ENCODE results near the gene CYP2C19. TPM values are rescaled to one million over a fixed set of nuclear protein-coding genes. Genes with fewer than 3 reads are reported as not detected.
A peak's percentile ranks its signal among the peaks of the same experiment; 100 is the strongest.
"Not testable (repeated sequence)": the region's sequence is repeated elsewhere in the genome, so short reads cannot be mapped to it uniquely, and the experiment has no call there.

The CYP2C19 gene
- total RNA-seq (2014; rRNA removed; shearing (Covaris generic)): 0.12 and 0.29 TPM in 2 replicates

DNA sequence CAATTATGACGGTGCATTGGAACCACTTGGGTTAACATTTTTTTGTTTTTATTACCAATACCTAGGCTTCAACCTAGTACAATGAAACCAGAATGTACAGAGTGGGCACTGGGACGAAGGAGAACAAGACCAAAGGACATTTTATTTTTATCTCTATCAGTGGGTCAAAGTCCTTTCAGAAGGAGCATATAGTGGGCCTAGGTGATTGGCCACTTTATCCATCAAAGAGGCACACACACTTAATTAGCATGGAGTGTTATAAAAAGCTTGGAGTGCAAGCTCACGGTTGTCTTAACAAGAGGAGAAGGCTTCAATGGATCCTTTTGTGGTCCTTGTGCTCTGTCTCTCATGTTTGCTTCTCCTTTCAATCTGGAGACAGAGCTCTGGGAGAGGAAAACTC, at the start of gene CYP2C19:
CYP2C19 (plus strand) TSS at position 289 of the 400 bp plus-strand sequence; CDS start at position 314, 25 bp downstream.
- DNase-seq (ENCODE audit: low read depth): no peak

DNA sequence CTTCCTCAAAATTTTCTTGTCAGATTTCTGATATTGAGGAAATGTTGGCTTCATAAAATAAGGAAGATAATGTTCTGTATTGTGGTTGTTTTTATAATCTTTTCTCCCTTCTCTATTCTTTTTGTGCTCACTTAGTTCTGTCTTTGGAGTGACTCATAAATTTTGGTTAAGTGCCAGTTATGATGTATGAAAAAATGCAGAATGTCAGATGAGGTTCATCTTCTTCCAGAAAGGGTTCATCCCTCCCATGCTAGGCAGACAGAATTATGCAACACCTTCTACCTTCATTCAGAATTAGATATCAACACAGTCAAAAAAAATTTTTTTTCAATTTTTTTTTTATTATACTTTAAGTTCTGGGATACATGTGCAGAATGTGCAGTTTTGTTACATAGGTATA, 36.6 kb upstream of the CYP2C19 start:
- DNase-seq (ENCODE audit: low read depth): peak; percentile 1

DNA sequence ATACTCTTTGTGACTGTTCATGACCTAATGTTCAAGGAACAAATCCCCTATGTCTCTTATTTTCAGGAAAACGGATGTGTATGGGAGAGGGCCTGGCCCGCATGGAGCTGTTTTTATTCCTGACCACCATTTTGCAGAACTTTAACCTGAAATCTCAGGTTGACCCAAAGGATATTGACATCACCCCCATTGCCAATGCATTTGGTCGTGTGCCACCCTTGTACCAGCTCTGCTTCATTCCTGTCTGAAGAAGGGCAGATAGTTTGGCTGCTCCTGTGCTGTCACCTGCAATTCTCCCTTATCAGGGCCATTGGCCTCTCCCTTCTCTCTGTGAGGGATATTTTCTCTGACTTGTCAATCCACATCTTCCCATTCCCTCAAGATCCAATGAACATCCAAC, 27.3 kb upstream of the CYP2C19 start:
- DNase-seq (ENCODE audit: low read depth): no peak

DNA sequence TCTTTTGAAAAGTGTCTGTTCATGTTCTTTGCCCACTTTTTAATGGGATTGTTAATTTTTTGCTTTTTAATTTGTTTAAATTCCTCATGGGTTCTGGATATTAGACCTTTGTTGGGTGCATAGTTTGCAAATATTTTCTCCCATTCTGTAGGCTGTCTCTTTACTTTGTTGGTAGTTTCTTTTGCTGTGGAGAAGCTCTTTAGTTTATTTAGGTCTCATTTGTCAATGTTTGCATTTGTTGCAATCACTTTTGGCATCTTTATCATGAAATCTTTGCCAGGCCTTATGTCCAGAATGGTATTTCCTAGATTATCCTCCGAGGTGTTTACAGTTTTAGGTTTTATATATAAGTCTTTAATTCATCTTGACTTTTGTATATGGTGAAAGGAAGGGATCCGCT, 23.9 kb upstream of the CYP2C19 start:
- DNase-seq (ENCODE audit: low read depth): no peak

DNA sequence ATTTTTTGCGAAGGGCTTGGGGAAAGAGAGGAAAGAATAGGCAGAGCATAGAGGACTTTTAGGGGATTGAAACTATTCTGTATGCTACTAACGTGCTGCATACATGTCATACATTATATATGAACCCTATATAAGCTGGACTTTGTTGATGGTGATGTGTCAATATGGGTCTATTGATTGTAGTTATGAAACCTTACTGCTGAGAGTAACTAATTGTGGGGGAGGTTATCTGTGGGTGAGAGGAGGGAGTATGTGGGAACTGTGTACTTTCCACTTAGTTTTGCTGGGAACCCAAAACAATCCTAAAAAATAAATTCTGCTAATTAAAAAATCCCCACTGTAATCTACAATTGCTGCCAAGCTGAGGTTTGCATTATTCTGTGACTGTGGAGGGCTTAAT, 15.3 kb upstream of the CYP2C19 start:
- no peak for DNase-seq (ENCODE audit: low read depth)

DNA sequence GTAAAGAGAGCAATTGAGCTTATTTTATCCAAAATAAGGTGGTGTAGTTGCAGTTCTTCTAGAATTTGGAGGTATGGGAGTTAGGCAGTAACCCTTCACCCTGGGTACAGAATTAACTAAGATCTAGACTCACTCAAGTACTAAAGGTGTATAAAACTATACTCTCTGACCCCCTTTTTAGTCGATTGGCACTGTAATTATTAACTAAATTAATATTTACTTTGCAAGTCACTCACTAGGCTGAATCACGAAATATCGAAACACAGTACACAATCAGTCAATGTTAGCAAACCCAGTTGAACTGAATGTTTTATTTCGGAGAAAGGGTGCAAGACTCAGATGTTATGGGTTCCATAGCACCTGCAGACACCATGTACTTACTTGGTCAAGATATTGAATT, 14.6 kb upstream of the CYP2C19 start:
- DNase-seq (ENCODE audit: low read depth): no peak

DNA sequence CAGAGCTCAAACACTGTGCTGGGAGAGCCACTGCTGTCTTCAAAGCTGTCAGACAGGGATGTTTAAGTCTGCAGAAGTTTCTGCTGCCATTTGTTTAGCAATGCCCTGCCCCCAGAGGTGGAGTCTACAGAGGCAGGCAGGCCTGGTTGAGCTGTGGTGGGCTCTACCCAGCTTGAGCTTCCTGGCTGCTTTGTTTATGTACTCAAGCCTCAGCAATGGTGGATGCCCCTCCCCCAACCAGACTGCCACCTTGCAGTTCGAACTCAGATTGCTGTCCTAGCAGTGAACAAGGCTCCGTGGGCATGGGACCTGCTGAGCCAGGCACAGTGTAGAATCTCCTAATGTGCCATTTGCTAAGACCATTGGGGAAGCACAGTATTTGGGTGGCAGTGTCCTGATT, 4.6 kb upstream of the CYP2C19 start:
- DNase-seq (ENCODE audit: low read depth): no peak

DNA sequence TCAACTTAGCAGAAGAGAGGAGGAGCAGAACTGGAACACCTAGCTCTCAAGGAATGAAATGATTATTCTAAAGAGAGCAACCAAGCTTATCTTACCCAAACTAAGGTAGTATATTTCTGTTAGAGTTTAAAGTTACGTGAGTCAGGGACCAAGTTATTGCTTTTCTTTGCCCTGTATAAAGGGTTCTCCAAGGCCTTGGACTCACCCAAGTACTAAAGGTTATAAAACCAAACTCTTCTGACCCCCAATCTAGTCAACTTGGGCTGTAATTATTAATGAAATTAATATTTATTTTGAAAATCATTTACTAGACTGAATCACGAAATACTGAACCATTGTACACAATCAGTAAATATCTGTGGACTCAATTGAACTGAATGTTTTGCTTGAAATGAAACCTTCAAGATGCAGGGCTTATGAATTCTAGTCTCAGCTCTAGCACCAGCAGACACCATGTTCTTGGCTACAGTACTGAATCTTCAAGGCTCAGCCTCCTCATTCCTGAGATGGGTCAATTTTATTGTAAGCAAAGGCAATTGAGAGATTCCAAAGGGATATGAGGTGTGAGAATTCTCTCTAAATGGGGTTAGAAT, 1.8 kb upstream of the CYP2C19 start:
- DNase-seq (ENCODE audit: low read depth): no peak

DNA sequence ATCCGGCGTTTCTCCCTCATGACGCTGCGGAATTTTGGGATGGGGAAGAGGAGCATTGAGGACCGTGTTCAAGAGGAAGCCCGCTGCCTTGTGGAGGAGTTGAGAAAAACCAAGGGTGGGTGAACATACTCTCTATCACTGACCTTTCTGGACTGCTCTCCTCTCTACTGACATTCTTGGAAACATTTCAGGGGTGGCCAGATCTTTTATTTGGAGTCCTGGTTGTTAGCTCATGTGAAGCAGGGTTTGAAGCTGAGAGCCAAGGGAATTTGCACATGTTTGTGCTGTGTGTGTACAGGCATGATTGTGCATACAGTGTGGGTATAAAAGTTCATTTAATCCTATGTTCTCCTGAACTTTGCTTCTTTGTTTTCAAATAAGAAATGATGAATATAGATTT, 12.9 kb downstream of the CYP2C19 start:
- DNase-seq (ENCODE audit: low read depth): not testable (repeated sequence)

DNA sequence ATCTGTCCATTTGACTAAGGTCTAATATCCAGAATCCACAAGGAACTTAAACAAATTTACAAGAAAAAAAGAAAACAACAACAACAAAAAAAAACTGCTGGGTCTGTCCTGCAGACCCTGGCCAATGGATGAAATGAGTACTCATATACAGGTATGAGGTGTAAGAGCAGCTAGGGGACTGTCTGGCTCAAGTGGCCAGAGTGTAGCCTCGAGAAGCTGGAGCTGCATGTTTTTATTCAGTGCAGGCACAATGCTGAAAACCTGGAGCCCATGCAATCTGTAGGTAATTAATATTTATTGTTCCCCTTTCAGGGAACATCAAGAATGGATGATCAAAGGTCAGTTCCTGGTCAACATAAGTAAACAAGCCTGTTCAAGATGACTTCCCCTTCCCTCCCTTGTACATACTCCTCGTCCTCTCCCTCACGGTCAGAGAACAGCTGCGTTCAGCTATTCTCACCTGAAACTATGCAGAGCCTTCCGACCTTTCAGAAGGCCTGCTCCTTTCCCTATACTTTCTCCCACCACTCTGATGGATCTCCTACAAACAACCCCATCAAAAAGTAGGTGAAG, 15.5 kb downstream of the CYP2C19 start:
- no peak for DNase-seq (ENCODE audit: low read depth)

DNA sequence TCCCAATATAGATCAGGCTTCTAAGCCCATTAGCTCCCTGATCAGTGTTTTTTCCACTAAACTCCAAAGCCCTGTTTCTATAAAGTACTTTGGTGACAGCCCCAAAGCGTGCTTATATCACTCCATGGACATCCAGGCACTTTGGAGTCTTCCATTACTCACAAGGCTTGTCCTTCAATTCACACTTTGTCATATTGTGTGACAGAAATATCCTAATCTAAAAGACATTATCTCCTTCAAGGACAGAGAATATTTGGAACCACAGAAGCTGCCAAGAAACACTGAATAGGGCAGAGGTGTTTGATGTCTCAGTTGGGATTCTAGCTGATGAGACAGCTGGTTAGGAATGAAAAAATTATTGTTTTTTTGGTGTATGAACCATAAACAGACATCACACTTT, 18.4 kb downstream of the CYP2C19 start:
- DNase-seq (ENCODE audit: low read depth): no peak

DNA sequence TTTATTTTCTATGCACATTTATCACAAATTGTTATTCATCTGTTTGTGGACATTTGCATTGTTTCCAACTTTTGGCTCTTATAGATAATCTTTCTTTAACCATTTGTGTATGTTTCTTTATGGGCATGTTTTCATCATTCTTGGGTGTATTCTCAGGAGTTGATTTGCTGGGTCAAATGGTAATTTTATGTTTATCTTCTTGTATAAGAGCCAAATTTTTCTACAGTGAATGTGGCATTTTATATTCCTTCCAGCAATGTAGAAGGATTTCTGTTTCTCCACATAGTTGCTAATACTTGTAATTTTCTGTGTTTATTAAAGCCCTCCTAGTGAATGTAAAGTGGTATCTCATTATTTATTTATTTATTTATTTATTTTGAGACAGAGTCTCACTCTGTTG, 21.8 kb downstream of the CYP2C19 start:
- DNase-seq (ENCODE audit: low read depth): no peak

DNA sequence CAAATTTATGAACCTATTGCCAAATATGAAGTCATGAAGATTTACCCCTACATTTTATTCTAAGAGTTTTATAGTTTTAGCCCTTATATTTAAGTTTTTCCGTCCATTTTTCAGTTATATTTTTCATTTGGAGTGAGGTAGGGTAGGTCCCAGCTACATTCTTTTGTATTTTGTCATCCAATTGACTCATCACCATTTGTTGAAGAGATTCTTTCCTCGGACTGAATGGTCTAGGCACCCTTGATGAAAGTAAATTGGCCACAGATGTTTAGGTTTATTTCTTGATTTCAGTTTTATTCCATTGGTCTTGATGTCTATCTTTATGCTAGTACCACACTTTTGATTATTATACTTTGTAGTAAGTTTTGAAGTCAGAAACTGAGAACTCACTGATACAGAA, 22.7 kb downstream of the CYP2C19 start:
- DNase-seq (ENCODE audit: low read depth): peak; percentile 78

DNA sequence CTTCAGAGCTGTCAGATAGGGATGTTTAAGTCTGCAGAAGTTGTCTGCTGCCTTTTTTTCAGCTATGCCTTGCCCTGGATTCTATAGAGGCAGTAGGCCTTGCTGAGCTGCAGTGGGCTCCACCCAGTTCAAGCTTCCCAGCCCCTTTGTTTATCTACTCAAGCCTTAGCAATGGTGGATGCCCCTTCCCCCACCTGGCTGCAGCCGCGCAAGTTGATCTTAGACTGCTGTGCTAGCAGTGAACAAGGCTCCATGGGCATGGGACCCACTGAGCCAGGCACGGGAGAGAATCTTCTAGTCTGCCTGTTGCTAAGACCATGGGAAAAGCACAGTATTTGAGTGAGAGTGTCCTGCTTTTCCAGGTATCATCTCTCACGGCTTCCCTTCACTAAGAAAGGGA, 38.1 kb downstream of the CYP2C19 start:
- DNase-seq (ENCODE audit: low read depth): not testable (repeated sequence)

DNA sequence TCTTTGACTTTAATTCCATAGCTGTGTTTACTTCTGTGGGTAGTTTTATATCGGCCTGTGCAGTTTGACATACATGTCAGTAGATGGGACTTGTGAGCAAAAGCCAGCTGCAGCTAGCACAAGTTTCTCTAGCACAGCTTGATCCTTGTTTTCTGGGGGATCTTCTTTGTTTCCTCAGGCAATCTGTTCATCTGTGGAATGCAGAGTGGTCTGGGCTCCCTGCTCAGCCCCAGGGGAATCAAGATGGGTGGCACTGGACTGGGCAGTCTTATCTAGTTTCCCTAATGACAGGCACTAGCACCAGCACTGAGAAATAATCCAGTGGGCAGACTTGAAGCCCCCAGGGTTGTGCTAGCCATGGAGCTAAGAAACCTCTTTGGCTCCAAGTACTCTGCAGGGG, 40.8 kb downstream of the CYP2C19 start:
- DNase-seq (ENCODE audit: low read depth): no peak

DNA sequence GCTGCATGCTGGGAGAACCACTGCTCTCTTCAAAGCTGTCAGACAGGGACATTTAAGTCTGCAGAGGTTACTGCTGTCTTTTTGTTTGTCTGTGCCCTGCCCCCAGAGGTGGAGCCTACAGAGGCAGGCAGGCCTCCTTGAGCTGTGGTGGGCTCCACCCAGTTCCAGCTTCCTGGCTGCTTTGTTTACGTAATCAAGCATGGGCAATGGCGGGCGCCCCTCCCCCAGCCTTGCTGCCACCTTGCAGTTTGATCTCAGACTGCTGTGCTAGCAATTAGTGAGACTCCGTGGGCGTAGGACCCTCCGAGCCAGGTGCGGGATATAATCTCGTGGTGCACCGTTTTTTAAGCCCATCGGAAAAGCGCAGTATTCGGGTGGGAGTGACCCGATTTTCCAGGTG, 67.5 kb downstream of the CYP2C19 start:
- not testable (repeated sequence) for DNase-seq (ENCODE audit: low read depth)

DNA sequence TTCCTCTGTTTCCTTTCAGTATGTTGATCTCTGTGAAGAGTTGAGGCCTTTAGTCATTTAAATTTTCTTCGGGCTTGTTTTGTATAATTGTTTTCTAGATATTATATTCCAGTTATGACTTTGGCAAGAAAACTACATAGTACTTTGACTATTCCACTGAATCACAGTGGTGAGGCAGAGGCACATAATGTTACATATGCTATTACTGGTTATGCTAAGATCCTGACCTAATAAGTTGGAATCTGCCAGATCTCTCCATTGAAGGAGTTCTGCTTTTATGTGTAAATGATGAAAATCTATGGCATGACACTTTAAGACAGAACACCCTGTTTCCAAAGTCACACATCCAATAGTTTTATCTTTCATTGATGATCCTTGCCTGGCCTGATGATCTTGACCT, 83.7 kb downstream of the CYP2C19 start:
- DNase-seq (ENCODE audit: low read depth): no peak

DNA sequence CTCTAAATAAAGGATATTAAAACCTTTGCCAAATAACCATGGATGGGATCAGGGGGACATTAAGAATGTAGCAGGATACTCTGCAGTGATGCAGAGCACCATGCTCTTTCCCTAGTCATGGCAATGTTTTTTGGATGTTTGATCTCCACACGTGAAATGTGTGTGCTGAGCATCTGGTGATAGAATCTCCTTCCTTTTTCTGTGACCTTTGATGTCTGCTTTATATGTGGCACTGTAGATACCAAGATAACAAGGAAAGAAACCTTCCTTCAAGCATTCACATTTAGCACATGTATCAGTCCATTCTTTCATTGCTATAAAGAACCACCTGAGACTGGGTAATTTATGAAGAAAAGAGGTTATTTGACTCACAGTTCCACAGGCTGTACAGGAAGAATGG, 88.3 kb downstream of the CYP2C19 start:
- no peak for DNase-seq (ENCODE audit: low read depth)

DNA sequence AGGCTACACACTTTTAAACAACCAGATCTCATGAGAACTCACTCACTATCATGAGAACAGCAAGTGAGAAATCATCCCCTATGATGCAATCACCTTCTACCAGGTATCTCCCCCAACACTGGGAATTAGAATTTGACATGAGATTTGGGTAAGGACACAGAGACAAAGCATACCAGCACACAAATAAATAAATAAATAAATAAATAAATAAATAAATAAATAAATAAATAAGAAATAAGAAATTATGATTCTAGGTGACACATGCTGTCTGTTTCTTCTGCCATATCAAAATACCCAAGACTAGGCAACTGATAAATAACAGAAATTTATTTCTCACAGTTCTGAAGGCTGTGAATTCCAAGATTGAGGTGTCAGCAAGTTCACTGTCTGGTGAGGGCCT, 88.8 kb downstream of the CYP2C19 start:
- DNase-seq (ENCODE audit: low read depth): no peak

DNA sequence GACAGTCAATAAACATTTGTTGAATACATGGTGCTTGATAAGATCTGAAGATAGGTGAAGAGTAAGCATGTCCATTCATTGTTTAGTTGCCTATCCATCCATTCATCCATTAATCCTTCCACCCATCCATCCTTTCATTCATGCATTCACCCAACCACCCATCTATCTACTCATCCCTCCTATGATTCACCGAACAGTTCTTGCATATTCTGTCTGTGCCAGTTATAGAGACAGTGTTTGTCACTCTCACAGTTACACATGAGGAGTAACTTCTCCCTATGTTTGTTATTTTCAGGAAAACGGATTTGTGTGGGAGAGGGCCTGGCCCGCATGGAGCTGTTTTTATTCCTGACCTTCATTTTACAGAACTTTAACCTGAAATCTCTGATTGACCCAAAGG, 90.0 kb downstream of the CYP2C19 start:
- DNase-seq (ENCODE audit: low read depth): no peak

DNA sequence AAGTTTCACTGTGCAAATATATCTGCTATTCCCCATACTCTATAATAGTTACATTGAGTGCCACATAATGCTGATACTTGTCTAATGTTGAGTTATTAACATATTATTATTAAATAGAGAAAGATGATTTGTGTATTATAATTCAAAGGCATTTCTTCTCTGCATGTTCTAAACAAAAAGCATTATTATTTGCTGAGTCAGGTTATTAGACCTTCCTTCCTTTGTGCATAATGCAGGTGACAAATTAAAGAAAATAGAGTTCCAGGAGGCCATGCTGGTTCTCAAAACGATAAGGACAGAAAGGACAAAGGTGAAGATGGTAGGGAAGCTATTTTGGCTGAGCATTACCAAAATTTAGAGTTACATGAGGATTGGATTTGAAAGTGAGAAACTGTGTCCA, 90.6 kb downstream of the CYP2C19 start:
- DNase-seq (ENCODE audit: low read depth): no peak

DNA sequence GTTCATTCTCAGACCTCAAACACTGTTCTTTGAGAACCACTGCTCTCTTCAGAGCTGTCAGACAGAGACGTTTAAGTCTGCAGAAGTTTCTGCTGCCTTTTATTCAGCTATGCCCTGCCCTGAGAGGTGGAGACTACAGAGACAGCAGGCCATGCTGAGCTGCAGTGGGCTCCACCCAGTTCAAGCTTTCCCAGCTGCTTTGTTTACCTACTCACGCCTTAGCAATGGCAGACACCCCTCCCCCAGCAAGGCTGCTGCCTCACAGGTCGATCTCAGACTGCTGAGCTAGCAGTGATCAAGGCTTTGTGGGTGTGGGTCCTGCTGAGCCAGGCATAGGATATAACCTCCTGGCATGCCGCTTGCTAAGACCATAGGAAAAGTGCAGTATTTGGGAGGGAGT, 95.5 kb downstream of the CYP2C19 start:
- DNase-seq (ENCODE audit: low read depth): no peak

DNA sequence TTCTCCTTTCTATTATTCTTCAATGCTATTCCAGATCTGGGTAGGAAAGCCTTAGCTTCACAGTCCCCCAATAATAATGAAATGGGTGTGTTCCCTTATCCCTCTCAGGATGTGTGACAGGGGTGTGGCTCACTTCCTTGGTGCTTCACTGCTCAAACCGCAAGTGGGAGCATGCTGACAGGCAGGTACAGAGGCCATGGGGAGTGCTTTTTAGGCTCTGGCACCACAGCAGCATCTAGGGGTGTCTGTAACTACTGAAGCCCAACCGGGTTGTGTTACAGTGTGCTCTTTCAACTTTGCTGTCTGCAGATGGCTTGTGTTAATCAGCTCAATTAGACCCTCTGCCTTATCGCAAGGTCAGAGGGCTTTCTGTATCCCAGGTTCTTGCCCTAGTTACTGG, 96.6 kb downstream of the CYP2C19 start:
- no peak for DNase-seq (ENCODE audit: low read depth)

DNA sequence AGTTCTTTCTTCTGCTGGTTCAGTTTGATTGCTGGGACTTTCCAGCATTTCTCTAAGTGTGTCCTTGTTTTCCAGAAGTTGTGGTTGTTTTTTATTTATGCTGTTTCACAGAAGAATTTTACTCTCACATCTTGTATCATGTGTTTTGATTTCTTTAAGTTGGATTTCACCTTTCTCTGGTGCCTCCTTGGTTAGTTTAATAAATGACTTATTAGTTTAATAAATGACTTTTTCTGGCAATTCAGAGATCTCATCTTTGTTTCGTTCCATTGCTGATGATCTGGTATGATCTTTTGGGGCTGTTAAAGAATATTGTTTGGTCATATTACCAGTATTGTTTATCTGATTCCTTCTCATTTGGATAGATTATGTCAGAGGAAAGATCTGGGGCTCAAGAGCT, 116.2 kb downstream of the CYP2C19 start:
- DNase-seq (ENCODE audit: low read depth): no peak

Data from RPMI7951 (cell line).